Measurements from ENCODE around the gene EDEM2. TPM values are rescaled to one million over a fixed set of nuclear protein-coding genes. Genes with fewer than 3 reads are reported as not detected.

The EDEM2 gene
- total RNA-seq, 1 experiment from 2014 or later: 28.5 TPM

- H3K27ac ChIP-seq (ENCODE audit: low read length): no peak overlapping the region
- no peak overlapping the region for H2AFZ ChIP-seq (ENCODE audit: low read length)
- no peaks in the 10 kb centered on the region for H3K79me2 ChIP-seq (ENCODE audit: low read length)
- intact Hi-C loops (cut with micrococcal nuclease): no loop called here
- ATAC-seq: no peak
- no peak overlapping the region for H3K4me3 ChIP-seq (ENCODE audit: low read length)
- H4K20me1 ChIP-seq (ENCODE audit: low read length): no peaks in the 10 kb centered on the region
- peaks cover 16% of the 10 kb centered on the region for H3K4me1 ChIP-seq (ENCODE audit: insufficient read depth, low read length)
- H3K9me2 ChIP-seq (replicated peaks; ENCODE audit: low read length): no peaks in the 10 kb centered on the region
- H3K27me3 ChIP-seq (ENCODE audit: low read length): no peaks in the 10 kb centered on the region
- TF ChIP-seq EZH2 (IDR thresholded peaks at IDR 0.05; ENCODE audit: low read length, unreplicated experiment) (no peak), EZH2phosphoT487 (IDR thresholded peaks at IDR 0.05; ENCODE audit: borderline replicate concordance, low read length) (no peak), CTCF (conservative IDR thresholded peaks at IDR 0.05; ENCODE audit: low read depth, low read length) (no peak)
- no peaks in the 10 kb centered on the region for H3K9me3 ChIP-seq (ENCODE audit: low read length)
- no TSS peak for BruUV-seq (replicated peaks)
- no peak for DNase-seq
- ChIA-PET POLR2A (ENCODE audit: unreplicated experiment) (no interaction called here), CTCF (no interaction called here)
- no peak overlapping the region for H3K9ac ChIP-seq (ENCODE audit: low read length)
- no peaks in the 10 kb centered on the region for H3F3A ChIP-seq (ENCODE audit: low read length, unreplicated experiment)
- H3K4me2 ChIP-seq (ENCODE audit: low read length): no peak overlapping the region
- no peaks in the 10 kb centered on the region for H3K36me3 ChIP-seq (ENCODE audit: low read depth, low read length)
Measured at GRCh38 chr20:35176132-35176531, 29.0 kb upstream of the EDEM2 start.

GRCh38 chr20:35174458-35175216 lies 27.5 kb upstream of the EDEM2 start:
- H3K36me3 ChIP-seq (ENCODE audit: low read depth, low read length): no peaks in the 10 kb centered on the region
- TF ChIP-seq CTCF (conservative IDR thresholded peaks at IDR 0.05; ENCODE audit: low read depth, low read length) (no peak), EZH2phosphoT487 (IDR thresholded peaks at IDR 0.05; ENCODE audit: borderline replicate concordance, low read length) (no peak), EZH2 (IDR thresholded peaks at IDR 0.05; ENCODE audit: low read length, unreplicated experiment) (no peak)
- H3K27me3 ChIP-seq (ENCODE audit: low read length): no peaks in the 10 kb centered on the region
- BruUV-seq (replicated peaks): no TSS peak
- H3F3A ChIP-seq (ENCODE audit: low read length, unreplicated experiment): no peaks in the 10 kb centered on the region
- ChIA-PET POLR2A (ENCODE audit: unreplicated experiment) (no interaction called here), CTCF (interaction anchor here (0.5 kb wide), 1 partner anchor 78 kb away, joined by 6 read pairs; no protein-coding TSS in a partner anchor)
- no peak overlapping the region for H3K27ac ChIP-seq (ENCODE audit: low read length)
- H3K9me2 ChIP-seq (replicated peaks; ENCODE audit: low read length): no peaks in the 10 kb centered on the region
- H2AFZ ChIP-seq (ENCODE audit: low read length): no peak overlapping the region
- H3K4me1 ChIP-seq (ENCODE audit: insufficient read depth, low read length): peaks cover 19% of the 10 kb centered on the region
- H3K4me2 ChIP-seq (ENCODE audit: low read length): no peak overlapping the region
- H4K20me1 ChIP-seq (ENCODE audit: low read length): no peaks in the 10 kb centered on the region
- no peak for ATAC-seq
- H3K9me3 ChIP-seq (ENCODE audit: low read length): no peaks in the 10 kb centered on the region
- H3K9ac ChIP-seq (ENCODE audit: low read length): no peak overlapping the region
- DNase-seq: no peak
- H3K79me2 ChIP-seq (ENCODE audit: low read length): no peaks in the 10 kb centered on the region
- no peak overlapping the region for H3K4me3 ChIP-seq (ENCODE audit: low read length)
- intact Hi-C loops (cut with micrococcal nuclease): no loop called here

GRCh38 chr20:35173576-35174192 lies 26.5 kb upstream of the EDEM2 start:
- H3K9me3 ChIP-seq (ENCODE audit: low read length): no peaks in the 10 kb centered on the region
- H3F3A ChIP-seq (ENCODE audit: low read length, unreplicated experiment): no peaks in the 10 kb centered on the region
- no peaks in the 10 kb centered on the region for H3K36me3 ChIP-seq (ENCODE audit: low read depth, low read length)
- DNase-seq: no peak
- intact Hi-C loops (cut with micrococcal nuclease): no loop called here
- no TSS peak for BruUV-seq (replicated peaks)
- no peak for TF ChIP-seq EZH2phosphoT487 (IDR thresholded peaks at IDR 0.05; ENCODE audit: borderline replicate concordance, low read length)
- TF ChIP-seq EZH2 (IDR thresholded peaks at IDR 0.05; ENCODE audit: low read length, unreplicated experiment): no peak
- TF ChIP-seq CTCF (conservative IDR thresholded peaks at IDR 0.05; ENCODE audit: low read depth, low read length): no peak
- no peak overlapping the region for H3K9ac ChIP-seq (ENCODE audit: low read length)
- H3K4me1 ChIP-seq (ENCODE audit: insufficient read depth, low read length): peaks cover 19% of the 10 kb centered on the region
- H3K4me3 ChIP-seq (ENCODE audit: low read length): no peak overlapping the region
- H3K9me2 ChIP-seq (replicated peaks; ENCODE audit: low read length): no peaks in the 10 kb centered on the region
- H3K27ac ChIP-seq (ENCODE audit: low read length): no peak overlapping the region
- CTCF ChIA-PET: interaction anchor here (0.6 kb wide), 1 partner anchor 13 kb away, joined by 3 read pairs; no protein-coding TSS in a partner anchor
- POLR2A ChIA-PET (ENCODE audit: unreplicated experiment): no interaction called here
- H4K20me1 ChIP-seq (ENCODE audit: low read length): no peaks in the 10 kb centered on the region
- H3K4me2 ChIP-seq (ENCODE audit: low read length): no peak overlapping the region
- ATAC-seq: no peak
- H3K79me2 ChIP-seq (ENCODE audit: low read length): no peaks in the 10 kb centered on the region
- no peak overlapping the region for H2AFZ ChIP-seq (ENCODE audit: low read length)
- no peaks in the 10 kb centered on the region for H3K27me3 ChIP-seq (ENCODE audit: low read length)

All from PC-3 (cell line).